ENCODE measurements around the gene SYNJ2.

SYNJ2 gene

GRCh38 chr6:158060455-158061360 lies 79.0 kb downstream of the SYNJ2 start:
- peak; percentile 88 for DNase-seq (ENCODE audit: low spot score)

GRCh38 chr6:158061361-158061708 lies 79.7 kb downstream of the SYNJ2 start:
- DNase-seq (ENCODE audit: low spot score), result no peak

GRCh38 chr6:158061709-158062461 lies 80.2 kb downstream of the SYNJ2 start:
- DNase-seq (ENCODE audit: low spot score), result no peak

- DNase-seq (ENCODE audit: low spot score), result no peak
These were observed 82.1 kb downstream of the SYNJ2 start for GRCh38 chr6:158063736-158064135.

GRCh38 chr6:158064725-158065251 lies 83.1 kb downstream of the SYNJ2 start:
- no peak for DNase-seq (ENCODE audit: low spot score)

GRCh38 chr6:158066136-158066781 lies 84.6 kb downstream of the SYNJ2 start:
- no peak for DNase-seq (ENCODE audit: low spot score)

GRCh38 chr6:158067436-158068015 lies 85.9 kb downstream of the SYNJ2 start:
- no peak for DNase-seq (ENCODE audit: low spot score)

- DNase-seq (ENCODE audit: low spot score), result no peak
These were observed 86.7 kb downstream of the SYNJ2 start for GRCh38 chr6:158068156-158068892.

GRCh38 chr6:158068893-158069799 lies 87.5 kb downstream of the SYNJ2 start:
- peak; percentile 70 for DNase-seq (ENCODE audit: low spot score)

- DNase-seq (ENCODE audit: low spot score), result peak; percentile 31
These were observed 88.1 kb downstream of the SYNJ2 start for GRCh38 chr6:158069800-158070195.

GRCh38 chr6:158070513-158070912 lies 88.8 kb downstream of the SYNJ2 start:
- DNase-seq (ENCODE audit: low spot score), result no peak

- no peak for DNase-seq (ENCODE audit: low spot score)
These were observed 89.7 kb downstream of the SYNJ2 start for GRCh38 chr6:158071121-158072082.

- peak; percentile 80 for DNase-seq (ENCODE audit: low spot score)
These were observed 90.5 kb downstream of the SYNJ2 start for GRCh38 chr6:158072083-158072721.

- DNase-seq (ENCODE audit: low spot score), result no peak
These were observed 92.1 kb downstream of the SYNJ2 start for GRCh38 chr6:158073776-158074175.

- no peak for DNase-seq (ENCODE audit: low spot score)
These were observed 94.9 kb downstream of the SYNJ2 start for GRCh38 chr6:158076548-158076947.

- no peak for DNase-seq (ENCODE audit: low spot score)
These were observed 96.0 kb downstream of the SYNJ2 start for GRCh38 chr6:158077676-158078075.

- DNase-seq (ENCODE audit: low spot score), result no peak
These were observed 96.7 kb downstream of the SYNJ2 start for GRCh38 chr6:158078320-158078719.

- no peak for DNase-seq (ENCODE audit: low spot score)
These were observed 99.4 kb downstream of the SYNJ2 start for GRCh38 chr6:158080849-158081656.
